ENCODE results near the gene WDR27. TPM values are rescaled to one million over a fixed set of nuclear protein-coding genes. Genes with fewer than 3 reads are reported as not detected.

WDR27 gene
- total and polyA plus RNA-seq, 2 experiments from 2014 or later, result 27.7 to 29.7 TPM

- TF ChIP-seq EZH2 (IDR thresholded peaks at IDR 0.05; ENCODE audit: borderline replicate concordance), result no peak
- no peak for TF ChIP-seq EZH2phosphoT487 (IDR thresholded peaks at IDR 0.05; ENCODE audit: low read depth, severe bottlenecking, unreplicated experiment)
- TF ChIP-seq CTCF (IDR thresholded peaks at IDR 0.05; ENCODE audit: poor library complexity), result no peak
- WGBS (ENCODE audit: low lambda C conversion rate, missing lambda C conversion rate), result 96% methylated on average over 1 of the region's 1 CpG
- DNase-seq (ENCODE audit: low spot score), result no peak
- Histone ChIP-seq H3K27ac (no peak overlapping the region), H3K4me1 (ENCODE audit: insufficient read depth) (no peaks in the 10 kb centered on the region), H3K9me2 (replicated peaks; ENCODE audit: insufficient read depth) (no peaks in the 10 kb centered on the region), H2AFZ (no peak overlapping the region), H3K36me3 (replicated peaks; ENCODE audit: insufficient read depth, low read depth) (no peaks in the 10 kb centered on the region), H4K20me1 (ENCODE audit: insufficient read depth, poor library complexity, severe bottlenecking) (no peaks in the 10 kb centered on the region), H3K4me2 (no peak overlapping the region), H3K79me2 (no peaks in the 10 kb centered on the region), H3K27me3 (no peaks in the 10 kb centered on the region), H3K9me3 (ENCODE audit: low read depth) (peaks cover 5% of the 10 kb centered on the region), H3K4me3 (no peak overlapping the region)
Measured at GRCh38 chr6:169530752-169531123, 171.1 kb downstream of the WDR27 start.

- TF ChIP-seq EZH2 (IDR thresholded peaks at IDR 0.05; ENCODE audit: borderline replicate concordance) (no peak), EZH2phosphoT487 (IDR thresholded peaks at IDR 0.05; ENCODE audit: low read depth, severe bottlenecking, unreplicated experiment) (no peak), CTCF (IDR thresholded peaks at IDR 0.05; ENCODE audit: poor library complexity) (no peak)
- Histone ChIP-seq H4K20me1 (ENCODE audit: insufficient read depth, poor library complexity, severe bottlenecking) (no peaks in the 10 kb centered on the region), H3K9me3 (ENCODE audit: low read depth) (peaks cover 5% of the 10 kb centered on the region), H3K36me3 (replicated peaks; ENCODE audit: insufficient read depth, low read depth) (no peaks in the 10 kb centered on the region), H3K4me2 (no peak overlapping the region), H3K4me3 (no peak overlapping the region), H3K27me3 (no peaks in the 10 kb centered on the region), H3K4me1 (ENCODE audit: insufficient read depth) (no peaks in the 10 kb centered on the region), H3K79me2 (no peaks in the 10 kb centered on the region), H2AFZ (no peak overlapping the region), H3K9me2 (replicated peaks; ENCODE audit: insufficient read depth) (no peaks in the 10 kb centered on the region), H3K27ac (no peak overlapping the region)
- DNase-seq (ENCODE audit: low spot score), result no peak
- 85% methylated on average over 13 of the region's 13 CpGs for WGBS (ENCODE audit: low lambda C conversion rate, missing lambda C conversion rate)
Measured at GRCh38 chr6:169529931-169530751, 171.7 kb downstream of the WDR27 start.

GRCh38 chr6:169528755-169529154, 173.1 kb downstream of the WDR27 start:
- TF ChIP-seq EZH2phosphoT487 (IDR thresholded peaks at IDR 0.05; ENCODE audit: low read depth, severe bottlenecking, unreplicated experiment), result no peak
- TF ChIP-seq CTCF (IDR thresholded peaks at IDR 0.05; ENCODE audit: poor library complexity), result no peak
- TF ChIP-seq EZH2 (IDR thresholded peaks at IDR 0.05; ENCODE audit: borderline replicate concordance), result no peak
- Histone ChIP-seq H3K9me2 (replicated peaks; ENCODE audit: insufficient read depth) (no peaks in the 10 kb centered on the region), H3K4me1 (ENCODE audit: insufficient read depth) (no peaks in the 10 kb centered on the region), H3K4me2 (no peak overlapping the region), H3K27me3 (no peaks in the 10 kb centered on the region), H3K79me2 (no peaks in the 10 kb centered on the region), H3K27ac (no peak overlapping the region), H4K20me1 (ENCODE audit: insufficient read depth, poor library complexity, severe bottlenecking) (no peaks in the 10 kb centered on the region), H3K4me3 (no peak overlapping the region), H3K9me3 (ENCODE audit: low read depth) (no peaks in the 10 kb centered on the region), H3K36me3 (replicated peaks; ENCODE audit: insufficient read depth, low read depth) (no peaks in the 10 kb centered on the region), H2AFZ (no peak overlapping the region)
- whole genome bisulfite sequencing (ENCODE audit: low lambda C conversion rate, missing lambda C conversion rate), result 98% methylated on average over 3 of the region's 3 CpGs
- no peak for DNase-seq (ENCODE audit: low spot score)
